HEK293T (cell line): Measurements from ENCODE around the gene DNLZ.

Source experiments
- ARNT ChIP-seq: fragments of 450-650 bp; IDR thresholded peaks from 2 replicates; pipeline ENCODE4 v1.6.1; 2017; ENCODE audit warnings: mild to moderate bottlenecking
- BHLHE40 ChIP-seq: fragments of 450-650 bp; IDR thresholded peaks from 2 replicates; pipeline ENCODE4 v1.6.1; 2016; ENCODE audit warnings: mild to moderate bottlenecking, moderate library complexity, borderline replicate concordance
- FOXM1 ChIP-seq: fragments of 450-650 bp; IDR thresholded peaks from 2 replicates; pipeline ENCODE4 v1.6.1; 2017; ENCODE audit warnings: mild to moderate bottlenecking, borderline replicate concordance
- SP1 ChIP-seq: fragments of 450-650 bp; IDR thresholded peaks from 2 replicates; pipeline ENCODE4 v1.6.1; 2017
- SUZ12 ChIP-seq: fragments of 450-650 bp; IDR thresholded peaks from 2 replicates; pipeline ENCODE4 v1.6.1; 2016; ENCODE audit warnings: mild to moderate bottlenecking
- ZNF384 ChIP-seq: fragments of 450-650 bp; IDR thresholded peaks from 2 replicates; pipeline ENCODE4 v1.6.1; 2016

- no peak for TF ChIP-seq SUZ12
- no peak for TF ChIP-seq SP1
- TF ChIP-seq ARNT = no peak
- TF ChIP-seq ZNF384 = no peak
- TF ChIP-seq FOXM1 = no peak
- TF ChIP-seq BHLHE40 = no peak
Observed at GRCh38 chr9:136361047-136361753, 2.3 kb downstream of the DNLZ start.
